NB4 (cell line): Measurements from ENCODE around the gene TMEM88.

Experiments used
- DNase-seq: peaks from one replicate; pipeline ENCODE4 v3.0.0; 2010; ENCODE audit warnings: low read depth
- H3K4me3 ChIP-seq: one replicate; pipeline ENCODE4 v1.5.1; 2011; ENCODE audit warnings: mild to moderate bottlenecking, low read depth, low read length, moderate library complexity
- MYC ChIP-seq: IDR thresholded peaks from 2 replicates; pipeline ENCODE4 v1.6.1; 2011; ENCODE audit warnings: low read depth, low read length
- POLR2A ChIP-seq: IDR thresholded peaks from 2 replicates; pipeline ENCODE4 v1.6.1; 2011; ENCODE audit warnings: mild to moderate bottlenecking; ENCODE audit not compliant: insufficient read length; ENCODE audit errors: extremely low read depth
- TF ChIP-seq, protein P1 (sequence below): IDR thresholded peaks from 2 replicates; pipeline ENCODE4 v1.6.1; 2011; ENCODE audit warnings: low read depth, low read length
- TF ChIP-seq, protein P2 (sequence below): IDR thresholded peaks from one replicate; pipeline ENCODE4 v1.5.1; 2012; ENCODE audit warnings: low read depth, low read length

Gene TMEM88

DNA sequence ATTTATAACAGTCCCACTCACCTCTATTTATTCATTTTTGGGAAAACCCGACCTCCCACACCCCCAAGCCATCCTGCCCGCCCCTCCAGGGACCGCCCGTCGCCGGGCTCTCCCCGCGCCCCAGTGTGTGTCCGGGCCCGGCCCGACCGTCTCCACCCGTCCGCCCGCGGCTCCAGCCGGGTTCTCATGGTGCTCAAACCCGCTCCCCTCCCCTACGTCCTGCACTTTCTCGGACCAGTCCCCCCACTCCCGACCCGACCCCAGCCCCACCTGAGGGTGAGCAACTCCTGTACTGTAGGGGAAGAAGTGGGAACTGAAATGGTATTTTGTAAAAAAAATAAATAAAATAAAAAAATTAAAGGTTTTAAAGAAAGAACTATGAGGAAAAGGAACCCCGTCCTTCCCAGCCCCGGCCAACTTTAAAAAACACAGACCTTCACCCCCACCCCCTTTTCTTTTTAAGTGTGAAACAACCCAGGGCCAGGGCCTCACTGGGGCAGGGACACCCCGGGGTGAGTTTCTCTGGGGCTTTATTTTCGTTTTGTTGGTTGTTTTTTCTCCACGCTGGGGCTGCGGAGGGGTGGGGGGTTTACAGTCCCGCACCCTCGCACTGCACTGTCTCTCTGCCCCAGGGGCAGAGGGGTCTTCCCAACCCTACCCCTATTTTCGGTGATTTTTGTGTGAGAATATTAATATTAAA lies 638 bp upstream of the TMEM88 start:
- TF ChIP-seq, protein P1, sequence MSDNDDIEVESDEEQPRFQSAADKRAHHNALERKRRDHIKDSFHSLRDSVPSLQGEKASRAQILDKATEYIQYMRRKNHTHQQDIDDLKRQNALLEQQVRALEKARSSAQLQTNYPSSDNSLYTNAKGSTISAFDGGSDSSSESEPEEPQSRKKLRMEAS: no peak
- no peak for TF ChIP-seq MYC
- TF ChIP-seq POLR2A: no peak
- TF ChIP-seq, protein P2, sequence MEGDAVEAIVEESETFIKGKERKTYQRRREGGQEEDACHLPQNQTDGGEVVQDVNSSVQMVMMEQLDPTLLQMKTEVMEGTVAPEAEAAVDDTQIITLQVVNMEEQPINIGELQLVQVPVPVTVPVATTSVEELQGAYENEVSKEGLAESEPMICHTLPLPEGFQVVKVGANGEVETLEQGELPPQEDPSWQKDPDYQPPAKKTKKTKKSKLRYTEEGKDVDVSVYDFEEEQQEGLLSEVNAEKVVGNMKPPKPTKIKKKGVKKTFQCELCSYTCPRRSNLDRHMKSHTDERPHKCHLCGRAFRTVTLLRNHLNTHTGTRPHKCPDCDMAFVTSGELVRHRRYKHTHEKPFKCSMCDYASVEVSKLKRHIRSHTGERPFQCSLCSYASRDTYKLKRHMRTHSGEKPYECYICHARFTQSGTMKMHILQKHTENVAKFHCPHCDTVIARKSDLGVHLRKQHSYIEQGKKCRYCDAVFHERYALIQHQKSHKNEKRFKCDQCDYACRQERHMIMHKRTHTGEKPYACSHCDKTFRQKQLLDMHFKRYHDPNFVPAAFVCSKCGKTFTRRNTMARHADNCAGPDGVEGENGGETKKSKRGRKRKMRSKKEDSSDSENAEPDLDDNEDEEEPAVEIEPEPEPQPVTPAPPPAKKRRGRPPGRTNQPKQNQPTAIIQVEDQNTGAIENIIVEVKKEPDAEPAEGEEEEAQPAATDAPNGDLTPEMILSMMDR: no peak
- no peak for DNase-seq
- no peak overlapping the region for H3K4me3 ChIP-seq

DNA sequence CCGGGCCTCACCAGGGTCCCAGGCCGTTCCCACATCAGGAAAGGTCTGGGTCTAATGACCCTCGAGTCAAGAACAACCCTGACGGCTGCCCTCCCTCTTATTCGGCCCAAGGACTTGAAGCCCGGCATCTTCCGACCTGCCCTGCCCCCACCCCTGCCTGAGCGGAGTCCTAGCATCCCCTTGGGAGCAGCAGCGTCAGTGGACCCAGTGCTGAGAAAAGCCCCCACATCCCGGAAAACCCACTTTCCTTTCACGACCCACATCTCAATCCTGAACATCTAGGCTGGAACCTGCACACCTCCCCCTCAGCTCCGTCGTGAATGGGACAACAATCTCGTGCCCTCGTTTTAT lies 769 bp downstream of the TMEM88 start:
- TF ChIP-seq MYC: no peak
- TF ChIP-seq, protein P2: no peak
- peak overlapping the region; percentile 87 for H3K4me3 ChIP-seq
- no peak for DNase-seq

DNA sequence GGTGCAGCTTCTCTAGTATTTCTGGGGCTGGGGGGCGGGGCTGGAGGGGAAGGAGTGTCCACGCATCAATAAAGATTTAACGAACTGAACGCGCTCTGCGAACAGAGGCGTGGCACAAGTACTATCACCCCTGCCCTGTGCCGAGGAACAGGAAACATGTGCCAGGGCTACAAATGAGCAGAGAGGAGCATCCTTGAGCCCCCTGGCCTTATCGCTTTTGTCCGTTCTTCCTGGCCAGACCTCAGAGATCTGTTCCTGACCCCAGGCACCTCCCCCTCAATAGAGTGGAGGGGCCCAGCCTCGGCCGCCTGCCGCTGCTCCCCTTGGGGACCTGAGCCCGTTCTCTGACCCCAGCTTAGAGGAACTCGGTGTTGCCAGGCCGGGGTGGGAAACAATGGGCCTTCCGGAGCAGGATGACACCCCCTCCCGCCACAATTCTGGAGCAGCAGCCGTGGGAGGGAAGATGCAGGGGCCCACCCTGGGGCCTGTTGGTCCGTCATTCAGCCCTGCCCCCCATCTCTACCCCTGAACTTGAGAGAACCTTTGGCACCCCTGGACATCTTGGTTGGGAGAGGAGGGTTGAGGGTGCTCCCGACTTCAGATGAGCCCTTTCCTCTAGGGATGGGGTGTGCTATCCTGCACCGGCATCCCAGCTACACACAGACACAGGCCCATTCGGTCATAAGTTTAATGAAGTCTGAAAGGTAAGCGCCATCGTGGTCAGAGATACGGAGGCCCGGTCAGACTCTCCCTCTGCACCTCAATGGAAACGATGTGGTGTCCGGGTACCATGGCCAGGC lies 1.3 kb downstream of the TMEM88 start:
- DNase-seq: peak; percentile 84
- no peak for TF ChIP-seq POLR2A
- TF ChIP-seq, protein P2: no peak
- TF ChIP-seq, protein P1: peak; percentile 76
- peak; percentile 46 for TF ChIP-seq MYC
- peak overlapping the region; percentile 87 for H3K4me3 ChIP-seq

DNA sequence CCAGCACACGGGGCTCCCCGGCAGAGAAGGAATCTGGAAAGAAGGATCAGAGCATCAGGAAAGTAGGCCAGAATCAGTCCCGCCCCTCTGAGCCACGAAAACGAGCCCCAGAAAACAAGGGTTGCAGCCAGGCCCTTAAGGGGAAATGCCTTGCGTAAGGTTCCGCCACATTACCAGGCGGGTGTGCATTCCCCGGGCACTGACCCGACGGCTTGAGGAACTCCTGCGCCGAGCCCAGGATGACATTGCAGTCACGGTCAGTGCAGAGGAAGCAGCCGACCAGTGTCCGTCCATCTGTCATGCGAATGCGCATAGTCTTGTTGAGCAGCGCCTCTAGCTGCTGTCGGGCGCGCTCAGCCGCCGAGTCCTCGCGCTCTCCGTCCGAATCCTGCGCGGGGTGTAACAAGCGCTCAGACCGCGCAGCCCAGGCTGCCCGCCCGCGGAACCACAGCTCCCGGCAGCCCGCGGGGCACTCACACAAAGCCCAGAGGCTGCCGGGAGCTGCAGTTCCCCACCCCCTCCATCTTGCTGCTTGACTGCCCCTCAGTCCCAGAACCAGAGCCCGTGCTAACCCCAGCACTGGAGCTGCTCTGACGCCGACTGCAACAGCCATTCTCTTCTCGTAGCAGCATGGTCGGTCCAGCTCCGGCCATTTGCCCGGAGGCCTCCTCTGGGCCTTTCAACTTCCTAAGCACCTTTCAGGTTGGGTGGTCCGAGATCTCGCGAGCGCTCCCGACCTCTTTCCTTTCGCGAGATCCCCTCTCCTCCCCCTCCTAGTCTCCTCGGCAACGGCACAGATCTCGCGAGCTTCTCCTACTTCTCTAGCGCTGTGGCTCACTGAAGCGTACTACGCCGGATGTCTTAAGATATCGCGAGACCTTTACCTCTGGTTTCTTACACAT lies 2.2 kb downstream of the TMEM88 start, which contains the start of gene NAA38:
Gene NAA38 (minus strand): TSS at position 749 of the 902 bp plus-strand sequence. CDS start 96 bp downstream, at position 653.
- peak within 1 kb of the TSS; percentile 87 for H3K4me3 ChIP-seq
- peak; percentile 96 for DNase-seq
- peak; percentile 50 for TF ChIP-seq POLR2A
- no peak; the same call in 1 of the 2 replicates for TF ChIP-seq MYC
- TF ChIP-seq, protein P2: no peak
- TF ChIP-seq, protein P1: no peak

DNA sequence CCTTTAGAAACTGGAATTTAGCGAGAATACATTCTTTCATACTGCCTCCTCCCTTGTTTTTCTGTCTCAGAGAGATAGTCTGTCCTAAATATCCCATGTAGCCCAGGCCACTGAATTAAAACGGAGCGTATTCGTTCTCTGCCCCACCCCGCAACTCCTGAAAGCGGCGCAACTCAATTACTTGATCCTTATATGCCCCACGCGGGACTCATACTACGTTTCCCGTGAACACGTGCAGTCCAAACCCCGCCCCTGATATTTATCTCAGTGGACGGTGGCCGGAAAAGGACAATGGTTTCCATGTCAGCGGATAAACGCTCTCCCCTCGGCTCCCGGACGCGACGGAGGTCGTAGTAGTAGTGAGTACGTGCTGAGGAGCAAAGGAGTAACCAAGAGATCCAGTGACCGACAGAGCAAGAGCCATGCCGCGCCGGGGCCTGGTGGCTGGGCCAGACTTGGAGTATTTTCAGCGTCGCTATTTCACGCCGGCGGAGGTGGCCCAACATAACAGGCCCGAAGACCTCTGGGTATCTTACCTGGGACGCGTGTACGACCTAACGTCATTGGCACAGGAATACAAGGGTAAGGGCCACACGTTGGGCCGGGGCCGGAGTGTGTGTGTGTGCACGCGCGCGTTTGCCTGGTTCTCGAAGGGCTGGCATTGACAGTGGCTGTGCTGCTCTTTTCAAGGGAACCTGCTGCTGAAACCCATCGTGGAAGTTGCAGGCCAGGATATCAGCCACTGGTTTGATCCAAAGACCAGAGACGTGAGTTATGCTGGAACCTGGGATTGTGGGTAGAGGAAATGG lies 3.1 kb downstream of the TMEM88 start, which contains the start of gene CYB5D1:
Gene CYB5D1 (plus strand): TSS at position 291 of the 809 bp plus-strand sequence. CDS start 132 bp downstream, at position 423.
- TF ChIP-seq MYC (peak; percentile 84), POLR2A (no peak)
- TF ChIP-seq, protein P1: peak; percentile 95
- H3K4me3 ChIP-seq: peak within 1 kb of the TSS; percentile 87
- DNase-seq: peak; percentile 90
